B cell (primary cell): ENCODE results near the gene DCUN1D4. TPM values are rescaled to one million over a fixed set of nuclear protein-coding genes. Genes with fewer than 3 reads are reported as not detected.

Experiments
- ATAC-seq: fragments of 200-7000 bp; cut with Tn5 transposase; one replicate; pipeline ENCODE4 v1.10.0; 2021; ENCODE audit warnings: low read depth, mild to moderate bottlenecking, moderate number of reproducible peaks, moderate library complexity
- CTCF ChIA-PET: fragments of 350-600 bp; sonication (Branson Sonifier 250); formaldehyde crosslinking; loops from one replicate; lab custom pipeline; 2021; ENCODE audit warnings: antibody characterized with exemption, inconsistent platforms; lab: Charles Lee
- POLR2A ChIA-PET: fragments of 350-600 bp; sonication (Branson Sonifier 250); formaldehyde crosslinking; loops from one replicate; lab custom pipeline; 2021; ENCODE audit warnings: antibody characterized with exemption; lab: Charles Lee
- DNase-seq: peaks from one replicate; pipeline ENCODE4 v3.0.0; 2013
- H2AFZ ChIP-seq: 2 replicates; pipeline ENCODE4 v1.6.1; 2012; ENCODE audit warnings: mild to moderate bottlenecking, low read depth, low read length; ENCODE audit not compliant: insufficient read depth, poor library complexity, severe bottlenecking
- H3K27ac ChIP-seq, 2 donors: 1 replicate in 1 of 2; 2 replicates in 1 of 2; pipeline ENCODE4 v1.5.1; 2012 to 2013; ENCODE audit warnings: low read length in 2 of 2, mild to moderate bottlenecking in 2 of 2, moderate library complexity in 1 of 2
- H3K27me3 ChIP-seq, 4 experiments: fragments of 200-600 bp in 1 of 4; sonication (generic) in 1 of 4; replicated peaks in 1 of 4; 1 replicate in 2 of 4; 2 replicates in 2 of 4; pipeline versions ENCODE4 v1.6.1 to v1.7.0; 2013 to 2016; ENCODE audit warnings: low read length in 3 of 4, mild to moderate bottlenecking in 2 of 4, mixed read lengths in 1 of 4, moderate library complexity in 1 of 4; ENCODE audit not compliant: insufficient read depth in 4 of 4, control insufficient read depth in 3 of 4; ENCODE audit errors: control extremely low read depth in 1 of 4
- H3K36me3 ChIP-seq, 2 experiments: replicated peaks in 1 of 2; 1 replicate in 1 of 2; 2 replicates in 1 of 2; pipeline versions ENCODE4 v1.6.1 to v1.7.1; 2013; ENCODE audit warnings: low read length in 1 of 2; ENCODE audit not compliant: insufficient read depth in 2 of 2, control insufficient read depth in 1 of 2; ENCODE audit errors: control extremely low read depth in 1 of 2, extremely low read depth in 1 of 2
- H3K4me1 ChIP-seq, 2 donors: fragments of 200-600 bp in 1 of 2; sonication (generic) in 1 of 2; 1 replicate in 1 of 2; 2 replicates in 1 of 2; pipeline versions ENCODE4 v1.5.1 to v1.6.1; 2013 to 2017; ENCODE audit warnings: low read length in 2 of 2; ENCODE audit not compliant: control insufficient read depth in 2 of 2, insufficient read depth in 2 of 2
- H3K4me2 ChIP-seq: replicated peaks from 2 replicates; pipeline ENCODE3; 2012; ENCODE audit warnings: mild to moderate bottlenecking, low read depth, low read length; ENCODE audit not compliant: poor library complexity, severe bottlenecking
- H3K4me3 ChIP-seq, 5 experiments: fragments of 200-600 bp in 1 of 5; sonication (generic) in 1 of 5; 1 replicate in 3 of 5; 2 replicates in 2 of 5; pipeline versions ENCODE4 v1.5.1 to v1.7.0; 2011 to 2016; ENCODE audit warnings: low read length in 4 of 5, mild to moderate bottlenecking in 4 of 5, low read depth in 2 of 5, control low read depth in 1 of 5, moderate library complexity in 1 of 5; ENCODE audit not compliant: insufficient read depth in 1 of 5; ENCODE audit errors: control extremely low read depth in 1 of 5, extremely low read depth in 1 of 5
- H3K79me2 ChIP-seq: fragments of 200-600 bp; sonication (generic); one replicate; pipeline ENCODE4 v1.6.0; 2016; ENCODE audit warnings: low read length; ENCODE audit not compliant: control insufficient read depth, insufficient read depth
- H3K9ac ChIP-seq: fragments of 200-600 bp; sonication (generic); 2 replicates; pipeline ENCODE4 v1.6.1; 2017; ENCODE audit warnings: mild to moderate bottlenecking, low read length, moderate library complexity
- H3K9me3 ChIP-seq, 3 donors: one replicate each; pipeline versions ENCODE4 v1.6.1 to v1.7.1; 2013; ENCODE audit warnings: low read length in 2 of 3; ENCODE audit not compliant: control insufficient read depth in 2 of 3, insufficient read depth in 1 of 3; ENCODE audit errors: control extremely low read depth in 1 of 3
- H4K20me1 ChIP-seq: 2 replicates; pipeline ENCODE4 v1.6.0; 2012; ENCODE audit warnings: mild to moderate bottlenecking, low read length; ENCODE audit not compliant: insufficient read depth, control insufficient read depth, poor library complexity, severe bottlenecking
- H3K27ac Mint-ChIP-seq: one replicate; pipeline ENCODE4 v1.8.0; 2021; ENCODE audit warnings: mixed read lengths
- H3K27me3 Mint-ChIP-seq: one replicate; pipeline ENCODE4 v1.8.0; 2021; ENCODE audit warnings: mixed read lengths
- H3K4me1 Mint-ChIP-seq: one replicate; pipeline ENCODE4 v1.8.0; 2021; ENCODE audit warnings: mixed read lengths
- H3K4me3 Mint-ChIP-seq: one replicate; pipeline ENCODE4 v1.8.0; 2021; ENCODE audit warnings: mixed read lengths
- H3K9me3 Mint-ChIP-seq: one replicate; pipeline ENCODE4 v1.8.0; 2022; ENCODE audit warnings: mixed read lengths; ENCODE audit not compliant: insufficient read depth
- EZH2 ChIP-seq: IDR thresholded peaks from 2 replicates; pipeline ENCODE4 v1.6.1; 2012; ENCODE audit warnings: borderline replicate concordance, low read depth, mild to moderate bottlenecking, moderate library complexity, low read length; ENCODE audit not compliant: insufficient read depth, poor library complexity, severe bottlenecking
- WGBS: methylation state at CpG from one replicate; pipeline ENCODE4 v1.1.5; 2013; ENCODE audit warnings: missing lambda C conversion rate; ENCODE audit not compliant: insufficient coverage; 5-methylcytosine and 5-hydroxymethylcytosine counted together
- intact Hi-C: fragments of 100-400 bp; cut with micrococcal nuclease; formaldehyde crosslinking; loops from one replicate; pipeline ENCODE4 v1.10.0; 2022
- polyA plus RNA-seq: library from polyadenylated mRNA; depleted of rRNA; stranded (reverse); fragments of >200 nt; gene quantifications from 2 replicates; pipeline ENCODE4 v1.2.3, GENCODE V29; 2012
- total RNA-seq, 2 donors: library from RNA; stranded (reverse); fragments of 120-200 nt in 1 of 2; gene quantifications; 1 replicate in 1 of 2; 2 replicates in 1 of 2; pipeline versions ENCODE4 v1.2.3 to v1.2.4, GENCODE V29; 2013 to 2022
- TF ChIP-seq, protein P1 (sequence below): fragments of 200-600 bp; IDR thresholded peaks from one replicate; pipeline ENCODE4 v1.8.0; 2022; ENCODE audit warnings: antibody characterized with exemption, mild to moderate bottlenecking

The DCUN1D4 gene
- total and polyA plus RNA-seq, 2 donors (not counting 1 experiment from before 2014, with no cell fraction given), result 15.1 to 39.7 TPM

DNA sequence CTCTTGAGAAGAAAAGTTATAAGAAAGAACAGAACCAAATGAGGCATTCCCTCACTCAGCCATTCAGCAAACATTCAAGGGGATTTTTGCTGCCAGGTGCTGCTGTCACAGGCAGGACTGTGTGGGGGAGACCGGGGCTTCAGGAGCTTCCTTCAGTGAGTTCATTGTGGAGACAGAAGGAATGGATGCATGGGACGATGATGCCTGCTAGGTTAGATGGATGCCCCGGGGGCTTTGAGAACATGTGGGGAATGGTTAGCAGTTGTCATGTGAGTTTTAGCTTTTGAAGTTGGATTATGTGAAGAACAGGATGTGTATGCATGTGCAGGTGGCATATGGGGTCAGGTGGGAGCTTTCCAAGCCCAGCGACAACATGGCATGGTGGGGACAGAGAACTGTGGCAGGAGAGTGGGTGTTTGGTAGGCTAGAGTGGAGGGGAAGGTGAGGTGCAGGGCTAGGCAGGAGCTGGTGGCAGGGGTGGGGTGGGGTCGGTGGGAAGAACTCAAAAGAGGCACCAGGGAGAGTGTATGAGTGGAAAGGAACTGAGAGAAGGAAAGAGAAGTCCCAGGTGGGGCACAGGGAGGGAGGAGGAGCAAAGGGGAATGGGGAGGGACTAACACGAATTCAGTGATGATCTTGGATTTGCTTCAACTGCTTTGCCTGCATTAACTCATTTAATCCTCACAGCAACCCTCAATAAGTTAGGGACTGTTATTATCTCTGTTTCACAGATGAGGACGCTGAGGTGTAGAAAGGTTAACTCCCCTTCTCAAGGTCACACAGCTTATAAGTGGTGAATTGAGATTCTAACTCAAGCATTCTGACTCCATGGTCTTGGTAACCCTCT, 8.4 kb downstream of the DCUN1D4 start:
- ChIA-PET CTCF (interaction anchor here (0.9 kb wide), 1 partner anchor 34 kb away, joined by 3 read pairs; no protein-coding TSS in a partner anchor), POLR2A (no interaction called here)
- DNase-seq (no peak), ATAC-seq (no peak)
- TF ChIP-seq EZH2, result no peak
- H3K36me3 ChIP-seq, result peaks cover 0 to 5% of the 10 kb centered on the region in 2 experiments
- H3K9ac ChIP-seq, result no peak overlapping the region
- H3K9me3 ChIP-seq, result no peaks in the 10 kb centered on the region
- no peak overlapping the region for H3K4me3 ChIP-seq
- peaks cover 32% of the 10 kb centered on the region for H3K4me1 Mint-ChIP-seq
- H4K20me1 ChIP-seq, result peaks cover 42% of the 10 kb centered on the region
- intact Hi-C loops, result no loop called here
- WGBS, result 81% methylated on average over 5 of the region's 7 CpGs
- no peak overlapping the region for H3K4me2 ChIP-seq
- no peak overlapping the region for H2AFZ ChIP-seq
- H3K79me2 ChIP-seq, result peaks cover 43% of the 10 kb centered on the region
- H3K9me3 Mint-ChIP-seq, result no peaks in the 10 kb centered on the region
- no peaks in the 10 kb centered on the region for H3K27me3 ChIP-seq
- H3K27ac Mint-ChIP-seq, result no peak overlapping the region
- no peaks in the 10 kb centered on the region for H3K27me3 Mint-ChIP-seq
- H3K4me3 Mint-ChIP-seq, result no peak overlapping the region
- H3K27ac ChIP-seq, result no peak overlapping the region
- peaks cover 5 to 6% of the 10 kb centered on the region in 2 donors for H3K4me1 ChIP-seq

DNA sequence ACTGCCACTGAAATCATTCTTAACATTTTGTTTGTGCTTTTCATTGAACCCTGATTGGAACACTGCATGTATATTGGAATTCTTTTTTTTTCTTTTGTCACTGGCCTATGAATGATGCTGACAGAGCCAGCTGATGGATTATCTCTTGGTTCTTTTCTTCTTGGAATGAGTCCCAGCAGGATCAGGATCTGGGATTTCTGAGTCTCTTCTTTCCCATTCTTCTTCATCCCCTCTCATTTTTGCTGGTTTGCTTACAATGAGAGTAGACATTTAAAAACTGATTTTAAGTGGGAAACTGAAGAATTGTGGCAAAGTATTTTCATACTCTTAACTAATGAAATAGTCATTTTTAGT, 9.0 kb downstream of the DCUN1D4 start:
- ATAC-seq (no peak), DNase-seq (no peak)
- CTCF ChIA-PET, result interaction anchor here (0.9 kb wide), 1 partner anchor 34 kb away, joined by 3 read pairs; no protein-coding TSS in a partner anchor
- peaks cover 43% of the 10 kb centered on the region for H3K79me2 ChIP-seq
- TF ChIP-seq, protein P1, sequence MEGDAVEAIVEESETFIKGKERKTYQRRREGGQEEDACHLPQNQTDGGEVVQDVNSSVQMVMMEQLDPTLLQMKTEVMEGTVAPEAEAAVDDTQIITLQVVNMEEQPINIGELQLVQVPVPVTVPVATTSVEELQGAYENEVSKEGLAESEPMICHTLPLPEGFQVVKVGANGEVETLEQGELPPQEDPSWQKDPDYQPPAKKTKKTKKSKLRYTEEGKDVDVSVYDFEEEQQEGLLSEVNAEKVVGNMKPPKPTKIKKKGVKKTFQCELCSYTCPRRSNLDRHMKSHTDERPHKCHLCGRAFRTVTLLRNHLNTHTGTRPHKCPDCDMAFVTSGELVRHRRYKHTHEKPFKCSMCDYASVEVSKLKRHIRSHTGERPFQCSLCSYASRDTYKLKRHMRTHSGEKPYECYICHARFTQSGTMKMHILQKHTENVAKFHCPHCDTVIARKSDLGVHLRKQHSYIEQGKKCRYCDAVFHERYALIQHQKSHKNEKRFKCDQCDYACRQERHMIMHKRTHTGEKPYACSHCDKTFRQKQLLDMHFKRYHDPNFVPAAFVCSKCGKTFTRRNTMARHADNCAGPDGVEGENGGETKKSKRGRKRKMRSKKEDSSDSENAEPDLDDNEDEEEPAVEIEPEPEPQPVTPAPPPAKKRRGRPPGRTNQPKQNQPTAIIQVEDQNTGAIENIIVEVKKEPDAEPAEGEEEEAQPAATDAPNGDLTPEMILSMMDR, result no peak
- TF ChIP-seq EZH2, result no peak
- H3K4me1 Mint-ChIP-seq, result peaks cover 32% of the 10 kb centered on the region
- no peak overlapping the region for H3K4me3 ChIP-seq
- no peak overlapping the region for H3K9ac ChIP-seq
- H3K27ac Mint-ChIP-seq, result no peak overlapping the region
- peaks cover 42% of the 10 kb centered on the region for H4K20me1 ChIP-seq
- no peak overlapping the region for H3K4me2 ChIP-seq
- no peaks in the 10 kb centered on the region for H3K27me3 ChIP-seq
- no peak overlapping the region for H2AFZ ChIP-seq
- H3K4me3 Mint-ChIP-seq, result no peak overlapping the region
- intact Hi-C loops, result no loop called here
- H3K27me3 Mint-ChIP-seq, result no peaks in the 10 kb centered on the region
- H3K27ac ChIP-seq, result no peak overlapping the region
- no peaks in the 10 kb centered on the region for H3K9me3 ChIP-seq
- POLR2A ChIA-PET, result no interaction called here
- peaks cover 0 to 5% of the 10 kb centered on the region in 2 experiments for H3K36me3 ChIP-seq
- H3K9me3 Mint-ChIP-seq, result no peaks in the 10 kb centered on the region
- H3K4me1 ChIP-seq, result peaks cover 5 to 6% of the 10 kb centered on the region in 2 donors
